ENCODE data around the gene GATC. TPM values are rescaled to one million over a fixed set of nuclear protein-coding genes. Genes with fewer than 3 reads are reported as not detected.

Gene GATC
- total and polyA plus RNA-seq, 2 of the 4 experiments (the other 2 are of a cell fraction), result 8.7 to 16.5 TPM

- Histone ChIP-seq H3K27ac (ENCODE audit: insufficient read depth, low read length) (no peak overlapping the region), H4K5ac (ENCODE audit: low read depth, low read length) (no peak overlapping the region), H3K4me2 (ENCODE audit: low read depth, low read length) (no peak overlapping the region), H3K79me1 (ENCODE audit: low read depth in 1 of 2, low read length in 2 of 2) (peaks cover 31 to 62% of the 10 kb centered on the region in 2 experiments), H2AK9ac (replicated peaks; ENCODE audit: low read depth, low read length, poor library complexity) (no peak overlapping the region), H3K4me3 (ENCODE audit: insufficient read depth, low read depth, low read length) (no peak overlapping the region), H4K91ac (ENCODE audit: insufficient read depth, low read depth, low read length) (no peak overlapping the region), H2BK15ac (ENCODE audit: low read depth, low read length) (no peak overlapping the region), H3K27me3 (ENCODE audit: control insufficient read depth, insufficient read depth, low read length) (no peaks in the 10 kb centered on the region), H3K36me3 (ENCODE audit: control insufficient read depth, insufficient read depth, low read length) (peaks cover 58% of the 10 kb centered on the region), H3K18ac (ENCODE audit: low read depth, low read length) (no peak overlapping the region), H3K4ac (ENCODE audit: low read depth, low read length) (no peak overlapping the region), H2AK5ac (ENCODE audit: low read depth, low read length) (no peak overlapping the region), H3K9ac (ENCODE audit: low read depth, low read length) (no peak overlapping the region), H4K20me1 (ENCODE audit: insufficient read depth, low read length) (peaks cover 53% of the 10 kb centered on the region), H3K23ac (ENCODE audit: low read depth, low read length) (no peak overlapping the region), H3K4me1 (ENCODE audit: control insufficient read depth, insufficient read depth, low read length) (no peaks in the 10 kb centered on the region; the same call in 1 of the 2 replicates), H3K14ac (replicated peaks; ENCODE audit: low read depth, low read length) (no peak overlapping the region), H2AFZ (replicated peaks; ENCODE audit: low read length, poor library complexity) (no peak overlapping the region), H4K8ac (ENCODE audit: low read depth in 2 of 2, low read length in 2 of 2) (no peak overlapping the region), H3K9me3 (ENCODE audit: control insufficient read depth, insufficient read depth, low read length) (no peaks in the 10 kb centered on the region), H2BK5ac (ENCODE audit: low read depth, low read length, poor library complexity, severe bottlenecking) (no peak overlapping the region), H2BK120ac (ENCODE audit: low read depth, low read length) (no peak overlapping the region), H2BK20ac (ENCODE audit: low read depth, low read length) (no peak overlapping the region), H3K56ac (ENCODE audit: extremely low read depth, insufficient read depth, low read length) (no peak overlapping the region), H3K9me1 (ENCODE audit: insufficient read depth, low read length) (no peaks in the 10 kb centered on the region)
- dilution Hi-C loops (cut with HindIII; ENCODE audit: low sequenced_read_pairs, unreplicated experiment), result no loop called here
- DNase-seq (no peak), ATAC-seq (ENCODE audit: low read depth) (no peak)
- no peak for TF ChIP-seq SMC3 (IDR thresholded peaks at IDR 0.05; ENCODE audit: low read depth, low read length)
- TF ChIP-seq MAFK (IDR thresholded peaks at IDR 0.05; ENCODE audit: low read depth, low read length), result no peak
- TF ChIP-seq FOS (IDR thresholded peaks at IDR 0.05; ENCODE audit: low read depth, low read length), result no peak
- TF ChIP-seq MXI1 (IDR thresholded peaks at IDR 0.05; ENCODE audit: borderline replicate concordance, low read depth, low read length), result no peak
- TF ChIP-seq RAD21 (IDR thresholded peaks at IDR 0.05; ENCODE audit: low read length), result no peak
- no peak for TF ChIP-seq CHD1 (IDR thresholded peaks at IDR 0.05; ENCODE audit: low read depth, low read length)
- TF ChIP-seq CEBPB (IDR thresholded peaks at IDR 0.05; ENCODE audit: low read depth, low read length), result no peak
- TF ChIP-seq POLR2A (IDR thresholded peaks at IDR 0.05; ENCODE audit: low read depth, low read length), result no peak
- no peak for TF ChIP-seq USF2 (IDR thresholded peaks at IDR 0.05; ENCODE audit: low read depth, low read length)
- TF ChIP-seq BHLHE40 (IDR thresholded peaks at IDR 0.05; ENCODE audit: low read depth, low read length), result no peak
- TF ChIP-seq CTCF (conservative IDR thresholded peaks at IDR 0.05; ENCODE audit: low read depth, low read length), result no peak
- no peak for TF ChIP-seq MAZ (IDR thresholded peaks at IDR 0.05; ENCODE audit: borderline replicate concordance, low read depth, low read length)
- TF ChIP-seq RFX5 (IDR thresholded peaks at IDR 0.05; ENCODE audit: low read depth, low read length), result no peak
- TF ChIP-seq RCOR1 (IDR thresholded peaks at IDR 0.05; ENCODE audit: insufficient replicate concordance, low read length), result no peak
- TF ChIP-seq NFE2L2 (IDR thresholded peaks at IDR 0.05; ENCODE audit: low read depth, low read length), result no peak
- no peak for TF ChIP-seq ELK1 (IDR thresholded peaks at IDR 0.05; ENCODE audit: borderline replicate concordance, low read depth, low read length)
- WGBS, 2 experiments (ENCODE audit: extremely low coverage in 2 of 2, insufficient read length in 1 of 2), result 100% methylated on average over 1 of the region's 5 CpGs; no CpG with 5 or more reads in 1 of the 2 experiments
- ChIA-PET CTCF (no interaction called here), POLR2A (ENCODE audit: unreplicated experiment) (interaction anchor here (0.6 to 1.0 kb wide), 2 partner anchors 122 to 172 kb away, joined by 3 to 4 read pairs; partner anchors contain the start of gene RNU4-2)
- intact Hi-C loops (cut with micrococcal nuclease), result no loop called here
- no TSS peak for BruUV-seq (replicated peaks)
- in situ Hi-C loops (cut with MboI; ENCODE audit: low sequenced_read_pairs), result no loop called here
Measured at GRCh38 chr12:120463712-120464111, 17.5 kb downstream of the GATC start.
